ENCODE data around the gene ATP6V1B1.
A peak's percentile ranks its signal among the peaks of the same experiment; 100 is the strongest.

Gene ATP6V1B1

DNA sequence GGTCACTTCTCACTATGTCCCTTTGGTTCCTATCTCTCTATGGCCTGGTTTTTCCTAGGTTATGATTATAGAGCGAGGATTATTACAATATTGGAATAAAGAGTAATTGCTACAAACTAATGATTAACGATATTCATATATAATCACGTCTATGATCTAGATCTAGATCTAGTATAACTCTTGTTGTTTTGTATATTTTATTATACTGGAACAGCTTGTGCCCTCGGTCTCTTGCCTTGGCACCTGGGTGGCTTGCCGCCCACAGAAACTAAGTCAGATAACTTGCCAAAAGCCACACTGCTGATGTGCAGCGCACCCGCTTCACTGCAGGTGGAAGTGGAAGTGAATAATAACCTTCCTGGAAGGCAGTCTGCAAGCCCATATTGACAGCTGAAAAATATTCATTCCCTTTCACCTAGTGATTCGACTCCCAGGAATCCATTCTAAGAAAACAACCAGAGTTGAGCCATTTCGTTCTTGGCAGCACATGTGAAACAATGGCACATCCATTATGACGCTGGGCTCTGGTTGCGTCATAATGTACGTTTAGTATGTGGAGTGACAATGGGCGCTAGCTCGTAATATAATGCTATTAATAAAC, 42.0 kb downstream of the ATP6V1B1 start:
- peak; percentile 62 for DNase-seq

DNA sequence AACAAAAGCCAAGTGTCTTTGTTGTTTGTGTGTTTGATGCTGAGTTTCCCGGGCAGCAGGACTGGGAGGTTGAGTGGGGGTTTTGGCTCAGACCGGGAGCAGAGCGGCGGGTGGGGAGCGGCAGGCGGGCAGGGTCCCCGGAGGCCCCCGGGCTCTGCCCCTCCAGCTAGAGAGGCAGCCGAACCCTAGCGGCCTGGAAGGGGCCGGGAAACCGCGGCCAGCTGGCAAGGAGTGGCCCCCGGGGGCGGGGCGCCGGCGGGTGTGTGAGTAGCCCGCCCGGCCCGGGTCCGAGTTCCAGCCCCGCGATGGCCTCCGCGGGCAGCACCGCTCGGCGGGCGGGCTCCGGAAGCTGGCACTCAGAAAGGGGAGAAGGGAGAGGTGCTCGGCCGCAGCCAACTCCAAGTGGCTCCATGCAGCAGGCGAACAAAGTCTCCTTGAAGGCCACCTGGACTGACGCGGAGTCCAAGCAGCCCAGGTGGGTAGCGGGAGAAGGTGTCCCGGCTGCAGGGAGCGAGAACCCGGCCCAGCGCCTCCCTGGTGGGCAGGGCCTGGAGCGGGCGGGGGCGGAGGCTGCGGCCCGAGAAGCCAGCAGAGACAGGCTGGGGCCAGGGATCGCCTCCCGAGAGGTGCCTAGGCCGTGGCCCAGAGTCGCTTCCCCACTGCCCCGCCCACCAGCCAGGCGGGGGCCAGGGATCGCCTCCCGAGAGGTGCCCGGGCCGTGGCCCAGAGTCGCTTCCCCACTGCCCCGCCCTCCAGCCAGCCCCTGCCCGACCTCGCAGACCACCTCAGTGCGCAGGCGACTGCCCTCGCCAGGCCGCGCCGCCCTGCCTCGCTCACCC, 42.9 kb downstream of the ATP6V1B1 start, which contains the start of gene ANKRD53:
TSS of gene ANKRD53 (plus strand) at position 290 of the 839 bp plus-strand sequence. CDS start at position 306, 16 bp downstream.
- peak; percentile 47 for DNase-seq

DNA sequence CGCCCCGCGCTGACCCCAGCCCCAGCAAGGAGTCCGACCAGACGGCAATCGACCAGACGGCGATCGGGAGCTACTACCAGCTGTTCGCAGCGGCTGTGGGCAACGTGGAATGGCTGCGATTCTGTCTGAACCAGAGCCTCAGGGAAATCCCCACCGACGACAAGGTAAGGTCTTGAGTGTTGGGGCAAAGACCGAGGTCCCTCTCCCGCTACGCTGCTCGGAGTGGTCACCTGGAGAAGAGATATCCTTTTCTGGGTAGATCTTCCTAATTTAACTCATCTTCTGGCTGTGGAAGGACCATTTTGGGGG, 43.4 kb downstream of the ATP6V1B1 start:
- peak; percentile 12 for DNase-seq

DNA sequence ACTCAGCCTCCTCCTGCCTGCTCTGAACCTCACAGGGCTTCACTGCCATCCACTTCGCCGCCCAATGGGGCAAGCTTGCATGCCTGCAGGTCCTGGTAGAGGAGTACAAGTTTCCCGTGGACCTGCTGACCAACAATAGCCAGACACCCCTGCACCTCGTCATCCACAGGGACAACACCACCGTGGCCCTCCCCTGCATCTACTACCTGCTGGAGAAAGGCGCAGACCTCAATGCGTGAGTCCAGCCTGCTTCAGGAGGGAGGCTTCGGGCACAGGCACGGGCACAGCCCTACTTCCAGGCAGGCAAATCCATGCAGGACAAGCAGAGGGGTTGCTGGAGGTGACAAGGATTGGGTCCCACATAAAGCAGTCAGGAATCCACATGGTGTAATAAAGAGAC, 43.9 kb downstream of the ATP6V1B1 start:
- DNase-seq = no peak

DNA sequence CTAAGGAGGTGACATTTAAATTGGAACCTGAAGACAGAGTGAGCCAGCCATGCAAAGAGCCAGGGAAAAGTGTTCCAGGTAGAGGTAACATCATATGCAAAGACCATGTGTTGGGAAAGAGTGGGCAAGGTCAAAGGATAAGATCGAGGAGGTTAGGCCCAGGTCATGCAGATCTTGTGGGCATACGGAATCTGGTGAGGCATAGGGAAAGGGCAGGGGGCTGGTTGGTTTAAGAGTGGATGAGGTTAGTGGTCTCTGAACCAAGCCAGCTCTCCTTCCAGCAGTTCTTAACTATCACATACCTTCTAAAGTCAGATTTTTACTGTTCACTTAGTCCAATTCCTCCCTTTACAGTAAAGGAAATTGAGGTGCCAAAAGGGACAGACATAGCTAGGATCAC, 45.7 kb downstream of the ATP6V1B1 start:
- no peak for DNase-seq

DNA sequence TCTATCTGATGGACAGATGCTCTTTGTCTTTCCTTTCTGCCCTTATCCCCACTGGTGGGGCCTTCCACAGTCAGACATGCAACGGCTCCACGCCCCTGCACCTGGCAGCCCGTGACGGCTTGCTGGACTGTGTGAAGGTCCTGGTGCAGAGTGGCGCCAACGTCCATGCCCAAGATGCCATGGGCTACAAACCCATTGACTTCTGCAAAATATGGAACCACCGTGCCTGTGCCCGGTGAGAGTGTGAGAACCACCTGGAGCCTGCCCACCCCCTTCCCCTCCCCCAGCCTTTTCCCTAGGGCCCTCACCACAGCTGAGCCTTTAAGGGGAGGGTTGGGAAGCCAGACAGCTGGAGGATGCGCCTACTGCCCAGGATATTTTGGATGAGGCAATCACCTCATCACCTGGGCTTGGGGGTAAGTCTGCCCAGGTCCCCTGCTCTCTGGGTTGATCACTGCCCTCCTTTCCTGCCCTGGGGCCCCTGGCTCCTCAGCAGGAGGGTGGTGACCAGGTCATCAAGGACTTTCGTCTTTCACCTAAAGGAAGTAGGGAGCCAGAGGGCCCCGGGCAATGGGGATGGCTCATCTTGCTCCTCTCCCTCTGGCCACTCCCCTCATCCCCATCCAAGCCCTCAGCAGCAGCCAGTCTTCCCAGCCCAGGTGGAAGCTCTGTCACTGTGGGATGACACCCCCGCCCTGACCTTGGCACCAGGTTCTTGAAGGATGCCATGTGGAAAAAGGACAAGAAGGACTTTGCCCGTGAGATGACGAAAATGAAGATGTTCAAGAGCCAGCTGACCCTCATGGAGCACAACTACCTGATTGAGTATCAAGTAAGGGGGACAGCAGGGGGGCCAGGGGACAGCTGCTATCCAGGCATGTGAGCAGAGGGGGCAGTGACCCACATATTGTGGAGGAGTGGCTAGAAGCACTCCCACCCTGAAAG, 46.4 kb downstream of the ATP6V1B1 start:
- no peak for DNase-seq

DNA sequence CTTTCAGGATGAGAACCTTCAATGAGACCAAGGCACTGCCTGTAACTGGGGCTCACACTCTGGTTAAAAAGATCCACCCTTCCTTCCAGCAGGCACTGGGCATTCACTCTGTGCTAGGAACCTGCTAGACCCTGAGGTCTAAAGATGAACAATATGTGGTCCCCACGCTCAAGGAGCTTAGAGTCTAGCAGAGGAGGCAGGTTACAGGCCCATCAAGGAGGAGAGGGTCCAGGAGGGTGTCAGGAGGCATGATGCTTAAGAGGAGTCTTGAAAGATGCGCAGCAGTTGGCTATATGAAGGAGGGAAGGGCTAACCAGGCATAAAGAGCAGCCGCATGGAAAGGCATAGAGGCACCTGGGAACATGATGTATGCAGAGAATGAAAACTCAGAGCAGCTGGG, 47.3 kb downstream of the ATP6V1B1 start:
- DNase-seq = no peak

DNA sequence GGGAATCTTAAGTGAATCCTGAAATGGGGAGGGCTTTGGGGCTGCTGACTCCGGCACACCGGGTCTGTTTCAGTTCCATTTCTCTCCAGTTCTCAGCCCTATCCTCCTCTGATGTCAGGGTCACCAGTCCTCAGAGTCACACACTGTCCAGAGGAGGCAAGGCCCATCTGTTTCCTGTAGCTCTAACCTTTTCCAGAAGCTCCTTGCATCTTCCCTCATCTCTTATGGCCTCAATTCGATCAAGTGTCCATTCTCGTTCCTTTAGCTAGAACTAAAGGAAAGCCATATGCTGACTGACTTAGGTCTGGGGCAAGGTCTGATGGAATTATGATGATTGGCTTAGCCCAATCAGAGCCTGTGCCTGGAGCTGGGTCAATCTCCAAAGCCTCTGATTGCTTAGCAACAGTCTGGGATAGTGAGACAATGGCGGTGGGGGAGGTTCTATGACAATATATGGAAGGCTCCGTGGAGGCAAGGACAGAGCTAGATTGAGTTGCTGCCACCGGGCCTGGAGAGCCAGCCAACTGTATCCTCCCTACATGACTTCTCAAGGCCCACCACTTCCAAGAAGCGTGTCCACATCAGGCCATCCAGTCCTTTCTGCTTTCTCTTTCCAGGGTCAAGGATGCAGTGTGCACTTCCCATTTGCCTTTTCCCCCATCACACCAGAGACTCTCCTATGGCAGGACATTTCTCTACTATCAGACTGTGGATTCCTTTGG, 48.0 kb downstream of the ATP6V1B1 start:
- DNase-seq = no peak

DNA sequence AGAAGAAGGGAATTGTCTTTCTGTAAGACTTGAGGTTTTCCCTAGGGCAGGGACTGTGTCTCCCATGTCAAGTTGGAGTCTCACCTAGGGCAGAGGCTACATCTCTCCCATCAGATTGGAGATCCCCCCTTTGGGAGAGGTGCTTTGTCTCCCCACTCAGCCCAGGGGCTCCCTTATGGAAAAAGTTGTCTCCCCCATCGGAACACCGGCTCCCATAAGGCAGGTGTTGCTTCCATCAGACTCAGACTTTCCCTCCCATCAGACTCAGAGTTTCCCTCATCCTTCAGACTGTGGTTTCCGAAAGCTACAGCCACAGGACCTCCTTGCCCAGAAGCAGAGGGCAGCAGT, 48.5 kb downstream of the ATP6V1B1 start:
- DNase-seq = no peak

DNA sequence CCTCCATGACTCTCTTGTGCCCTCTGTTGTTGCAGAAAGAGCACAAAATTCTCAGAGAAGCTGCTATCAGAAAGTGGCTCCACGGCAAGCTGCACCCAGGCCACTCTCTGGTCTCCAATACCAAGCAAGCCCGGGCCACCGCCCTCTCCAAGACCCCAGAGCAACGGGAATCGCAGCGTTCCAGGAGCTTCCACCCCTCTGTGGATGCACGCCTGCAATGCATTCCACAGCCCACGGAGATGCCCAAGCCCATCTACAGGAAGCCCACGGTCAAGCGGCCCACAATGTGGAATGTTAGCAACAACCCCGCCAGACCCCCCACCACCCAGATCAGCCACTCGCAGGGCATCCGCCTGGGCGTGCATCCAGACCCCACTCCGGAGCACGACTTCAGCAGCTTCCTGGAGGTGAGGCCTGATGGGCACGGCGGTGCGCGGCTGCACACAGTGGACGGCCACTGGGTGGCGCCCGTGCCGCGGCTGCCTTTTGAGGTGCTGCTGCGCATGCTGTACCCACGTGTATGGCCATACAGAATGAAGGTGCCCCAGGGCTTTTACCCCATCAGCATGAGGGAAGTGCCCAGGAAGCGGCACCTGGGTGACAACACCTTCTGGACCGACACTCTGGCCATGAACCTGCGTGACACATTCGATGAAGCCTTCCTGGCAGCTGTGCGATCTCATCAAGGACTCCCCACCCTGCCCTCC, 49.0 kb downstream of the ATP6V1B1 start:
- peak; percentile 21 for DNase-seq

DNA sequence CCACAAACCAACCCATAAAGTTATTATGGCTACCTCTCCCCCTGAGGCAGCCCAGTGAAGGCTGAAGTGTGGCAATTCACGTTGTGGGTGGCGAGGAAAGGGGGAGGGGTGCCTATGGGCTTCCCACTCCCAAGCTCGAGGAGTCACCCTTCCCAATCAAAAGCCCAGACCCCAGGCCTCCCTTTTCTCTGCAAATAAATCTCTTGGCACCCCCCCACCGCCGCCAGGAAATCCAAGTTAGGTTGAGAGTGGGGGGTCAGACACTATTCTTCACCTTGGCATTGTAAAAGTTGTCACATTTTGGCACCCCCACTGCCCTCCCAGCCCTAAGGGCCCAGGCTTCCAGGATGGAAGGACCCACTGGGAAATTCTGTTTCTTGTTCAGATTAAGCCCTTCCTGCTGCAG, 49.6 kb downstream of the ATP6V1B1 start:
- DNase-seq = no peak

DNA sequence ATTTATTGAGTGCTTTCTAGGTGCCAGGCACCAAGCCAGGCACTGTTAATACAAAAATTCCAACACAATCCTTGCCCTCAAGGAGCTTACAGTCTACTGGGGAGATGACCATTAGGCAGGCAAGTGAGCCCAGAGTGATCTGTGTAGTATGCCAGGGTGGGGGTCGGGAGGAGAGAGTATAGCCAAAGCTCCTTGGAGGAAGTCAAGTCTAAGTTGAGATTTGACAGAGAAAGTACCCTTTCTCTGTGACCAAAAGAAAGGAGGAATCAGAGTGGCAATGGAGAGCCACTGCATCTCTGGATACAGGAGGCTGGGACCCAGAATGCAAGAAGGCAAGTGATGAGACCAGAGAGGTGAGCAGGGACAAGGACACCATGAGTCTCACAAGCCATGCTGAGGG, 50.3 kb downstream of the ATP6V1B1 start:
- no peak for DNase-seq

DNA sequence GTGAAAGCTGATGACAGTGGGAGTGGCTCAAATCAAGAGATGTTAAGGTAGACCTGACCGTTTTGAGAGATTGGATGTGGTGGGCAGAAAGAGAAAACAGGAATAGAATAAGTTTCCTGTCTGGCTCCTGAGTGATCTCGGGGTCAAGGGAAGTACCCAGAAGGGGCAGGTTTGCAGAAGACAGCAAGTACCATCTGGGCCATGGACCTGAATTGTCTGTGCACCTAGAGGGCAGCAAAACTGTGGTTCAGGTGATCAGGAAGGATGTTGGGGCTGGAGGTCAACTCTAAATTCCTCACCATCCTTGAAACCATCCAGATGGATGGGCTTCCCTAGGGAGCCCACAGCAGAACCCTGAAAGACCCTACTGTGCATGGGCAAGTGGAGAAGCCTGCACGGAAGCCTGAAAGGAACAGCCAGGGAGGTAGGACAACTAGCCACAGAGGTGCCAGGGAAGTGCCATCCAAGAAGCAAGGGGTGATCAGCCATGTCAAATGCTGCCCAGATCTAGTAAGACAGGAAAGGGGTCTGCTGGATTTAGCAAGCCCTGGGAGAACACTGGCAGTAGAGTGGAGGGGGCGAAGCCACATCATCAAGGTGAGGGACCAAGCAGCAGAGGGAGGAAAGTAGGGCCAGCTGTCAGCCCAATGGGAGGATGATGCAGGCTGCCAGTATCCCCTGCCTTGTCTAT, 50.9 kb downstream of the ATP6V1B1 start:
- DNase-seq = no peak

DNA sequence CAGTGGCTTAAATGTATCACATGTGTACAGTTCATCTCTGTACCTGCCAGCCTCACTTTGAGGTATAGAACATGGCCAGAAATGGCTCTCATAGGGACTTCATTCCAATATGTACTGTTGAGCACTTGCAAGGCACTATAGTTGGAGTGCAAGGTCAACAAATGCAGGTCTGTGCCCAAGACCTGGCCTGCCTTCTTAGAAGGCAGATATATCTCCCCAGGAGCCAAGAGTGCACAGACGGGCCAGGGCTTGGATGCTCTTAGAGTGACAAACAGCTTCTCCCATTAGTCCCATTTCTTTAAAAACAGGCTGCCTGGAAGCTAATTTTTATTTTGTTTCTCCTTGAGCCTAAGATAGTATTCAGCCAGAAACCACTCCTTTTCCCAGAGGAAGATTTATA, 51.7 kb downstream of the ATP6V1B1 start:
- DNase-seq = no peak

DNA sequence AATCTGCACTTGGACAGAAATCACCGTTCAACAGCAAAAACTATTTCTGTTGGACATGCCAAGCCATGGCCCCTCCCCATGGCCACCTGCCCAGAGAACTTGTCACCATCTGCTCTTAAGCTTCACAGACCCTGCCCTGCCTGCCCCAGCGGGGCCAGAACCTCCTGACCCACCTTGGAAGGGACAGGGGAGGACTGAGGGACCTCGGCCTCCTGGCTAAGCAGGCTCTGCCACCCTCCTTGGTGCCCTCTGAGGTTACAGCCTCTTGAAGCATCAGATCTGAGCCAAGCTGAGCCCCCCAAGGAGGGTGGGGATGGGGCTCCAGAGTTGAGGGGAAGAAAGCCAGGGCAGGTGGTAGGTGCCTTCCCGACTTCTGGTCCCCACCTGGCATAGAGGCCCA, 52.5 kb downstream of the ATP6V1B1 start:
- DNase-seq = no peak

DNA sequence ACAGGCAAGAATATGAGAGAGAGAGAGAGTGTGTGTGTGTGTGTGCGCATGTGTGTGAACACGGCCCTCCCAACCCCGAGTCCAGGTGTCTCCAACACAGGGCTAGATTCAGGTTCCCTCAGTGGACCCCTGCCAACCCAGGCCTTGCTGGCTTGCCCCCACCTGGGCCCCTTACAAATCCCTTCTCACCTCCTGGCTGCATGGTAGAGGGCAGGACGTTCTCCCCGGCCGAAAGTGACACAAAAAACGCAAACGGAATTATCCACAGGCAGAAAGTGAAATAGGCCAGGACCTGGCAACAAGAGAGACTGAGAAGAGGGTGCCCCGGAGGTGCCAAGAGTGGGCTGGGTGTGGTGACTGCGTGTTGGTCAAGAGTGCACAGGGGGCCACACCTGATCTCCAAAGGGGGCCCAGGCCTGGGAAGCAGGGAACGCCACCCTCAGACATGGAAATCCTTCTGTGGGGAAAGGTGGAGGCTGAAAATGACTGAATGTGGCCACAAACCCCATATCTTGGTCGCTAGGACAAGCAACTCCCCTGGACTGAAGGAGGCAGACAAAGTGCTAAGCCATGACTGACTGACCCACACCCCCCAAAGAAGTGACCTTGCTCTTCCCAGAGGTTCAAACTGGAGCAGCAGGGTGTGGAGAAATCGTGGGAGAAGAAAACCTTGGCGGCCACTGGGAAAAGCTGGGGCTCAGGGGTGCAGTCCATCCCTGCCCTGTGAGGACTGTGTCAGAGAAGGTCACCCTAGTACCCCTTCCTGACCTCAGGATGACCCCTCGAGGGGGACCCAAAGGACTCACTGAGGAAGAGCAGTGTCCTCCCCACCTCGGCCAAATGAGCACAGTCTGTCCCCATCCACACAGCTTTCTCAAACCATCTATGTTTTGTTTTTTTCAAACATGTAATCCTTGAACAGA, 53.3 kb downstream of the ATP6V1B1 start:
- no peak for DNase-seq

DNA sequence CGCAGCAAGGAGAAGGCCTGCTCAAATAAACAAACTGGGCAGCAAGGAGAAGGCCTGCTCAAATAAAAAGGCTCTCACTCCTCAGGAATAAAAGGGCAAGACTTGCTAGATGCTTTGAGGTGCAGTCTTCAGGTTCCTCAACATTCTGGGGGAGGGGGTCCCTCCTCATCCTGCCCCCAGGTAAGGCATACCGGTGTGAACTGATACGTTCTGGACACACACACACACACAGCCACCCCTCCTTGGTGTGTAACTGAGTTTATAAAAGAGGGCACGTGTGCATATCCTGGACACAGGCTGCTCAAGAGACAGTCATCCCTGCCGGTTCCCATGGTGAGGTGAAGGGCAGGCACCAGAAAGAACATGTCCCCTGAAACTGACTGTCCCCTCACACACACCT, 54.5 kb downstream of the ATP6V1B1 start:
- DNase-seq = no peak

DNA sequence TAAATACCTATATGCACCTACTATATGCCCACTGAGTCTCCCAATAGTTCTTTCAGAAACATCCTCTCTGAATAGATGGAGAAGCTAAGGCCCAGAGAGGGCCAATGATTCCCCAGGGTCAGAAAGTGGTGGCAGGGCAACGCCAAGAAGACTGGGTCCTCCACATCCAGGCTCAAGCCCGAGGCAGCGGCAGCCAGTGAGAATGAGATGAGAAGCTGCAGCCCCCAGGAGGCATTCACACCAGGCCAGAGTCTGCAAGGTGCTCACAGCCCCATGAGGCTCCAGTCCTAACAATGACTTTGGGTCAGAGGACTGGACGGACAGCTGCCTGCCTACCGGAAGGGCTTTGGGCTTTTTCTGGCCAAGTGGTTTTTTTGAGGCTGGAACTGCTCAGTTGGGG, 55.4 kb downstream of the ATP6V1B1 start:
- no peak for DNase-seq

DNA sequence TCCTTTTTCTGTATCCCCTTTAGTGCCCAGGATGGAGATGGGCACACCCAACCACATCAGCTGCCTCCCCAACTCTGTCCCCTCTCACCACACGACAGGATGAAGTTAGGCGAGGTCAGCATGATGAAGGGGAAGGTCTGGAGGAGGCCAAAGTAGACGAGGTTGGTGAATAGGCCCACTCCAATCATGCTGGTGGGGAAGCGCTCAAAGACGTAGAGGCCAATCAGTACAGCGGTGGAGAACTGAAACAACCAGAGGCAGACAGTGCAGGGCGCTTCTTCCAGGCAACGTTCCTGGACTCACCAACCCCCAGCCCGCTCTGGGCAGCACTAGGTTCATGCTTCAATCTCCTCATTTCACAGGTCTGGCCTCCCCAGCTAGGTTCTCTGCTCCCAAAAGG, 56.0 kb downstream of the ATP6V1B1 start:
- no peak for DNase-seq
